ENCODE data around the gene GSE1.

The GSE1 gene

DNA sequence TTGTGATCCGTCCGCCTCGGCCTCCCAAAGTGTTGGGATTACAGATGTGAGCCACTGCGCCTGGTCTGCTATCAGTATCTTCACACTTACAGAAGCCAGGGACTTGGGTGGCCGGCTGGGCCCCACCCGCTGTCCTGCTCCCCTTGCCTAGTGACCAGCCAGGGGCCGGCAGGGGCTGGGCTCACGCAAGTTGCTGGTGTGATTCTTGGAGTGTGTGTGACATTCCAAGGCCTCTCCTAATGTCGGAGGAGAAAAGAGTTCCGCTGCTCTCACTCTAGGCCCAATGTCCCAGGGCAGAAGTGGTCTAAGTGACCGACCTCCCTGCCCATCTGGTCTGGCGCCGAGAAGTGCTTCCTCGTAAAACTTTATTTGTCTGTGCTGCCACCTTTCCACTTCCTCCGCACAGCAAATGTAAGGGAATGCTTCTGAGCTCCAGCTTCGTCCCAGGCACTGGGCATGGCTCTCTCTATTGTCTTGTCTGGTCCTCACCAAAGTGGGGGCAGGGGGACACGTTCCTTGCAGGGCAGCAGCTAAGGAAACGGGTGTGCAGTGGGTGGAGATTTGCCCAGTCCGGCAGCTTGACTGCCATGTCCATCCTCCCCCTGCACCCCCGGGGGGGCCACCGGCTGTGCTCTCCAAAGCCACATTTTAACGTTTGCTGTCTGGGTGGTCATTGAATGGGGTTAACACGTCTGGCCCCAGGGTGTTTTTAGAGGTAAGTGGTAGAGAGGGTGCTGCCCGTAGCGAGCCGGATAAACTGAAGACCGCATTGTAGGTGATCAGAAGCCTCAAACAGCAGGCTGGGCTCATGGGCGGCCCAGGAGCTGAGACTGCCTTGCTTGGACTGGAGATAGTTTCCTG is 7.8 kb upstream of the GSE1 start:
- DNase-seq (ENCODE audit: low read depth in 2 of 2) = no peak

DNA sequence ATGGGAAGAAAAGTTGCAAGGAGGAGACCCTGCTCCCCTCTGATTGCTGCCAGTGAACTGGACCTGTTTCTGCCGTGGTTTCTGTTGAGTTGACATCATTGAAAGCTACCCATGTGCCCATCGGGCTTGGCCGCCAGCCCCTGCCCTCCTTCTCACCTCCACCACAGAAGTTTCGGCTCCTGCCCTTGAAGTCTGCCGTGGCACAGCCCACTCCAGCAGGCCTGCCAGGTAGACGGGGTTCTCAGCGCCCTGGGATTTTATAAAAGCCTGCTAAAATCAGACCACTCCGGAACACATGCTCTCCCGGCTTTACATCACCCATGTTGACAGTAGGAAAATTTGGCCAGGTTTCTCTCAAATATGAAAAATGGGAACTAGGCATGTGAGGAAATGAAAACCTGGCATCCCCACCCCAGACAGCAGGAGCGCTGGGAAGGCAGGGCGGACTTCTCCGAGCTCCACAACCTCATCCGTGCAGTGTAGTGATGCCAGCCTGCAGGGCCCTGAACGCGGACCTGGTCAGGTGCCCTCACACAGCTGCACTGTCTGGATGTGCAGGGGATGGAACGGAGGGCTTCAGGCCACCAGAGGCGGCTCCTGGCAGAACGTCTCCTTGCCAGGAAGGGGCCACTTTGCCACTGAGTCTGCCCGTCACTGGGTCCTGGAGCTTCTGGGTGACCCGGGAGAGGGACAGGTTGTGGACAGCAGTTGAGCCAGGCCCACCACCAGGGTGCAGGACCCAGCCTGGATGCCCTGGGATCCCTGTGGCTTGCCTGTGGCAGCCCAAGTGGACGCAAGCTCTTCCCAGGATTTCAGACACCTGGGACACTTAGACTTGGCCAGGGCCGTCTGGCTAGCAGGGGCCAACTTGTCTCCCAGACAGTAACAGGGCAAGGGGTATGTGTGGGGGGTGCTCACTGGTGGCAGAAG is 6.9 kb upstream of the GSE1 start:
- DNase-seq (ENCODE audit: low read depth in 2 of 2) = no peak

DNA sequence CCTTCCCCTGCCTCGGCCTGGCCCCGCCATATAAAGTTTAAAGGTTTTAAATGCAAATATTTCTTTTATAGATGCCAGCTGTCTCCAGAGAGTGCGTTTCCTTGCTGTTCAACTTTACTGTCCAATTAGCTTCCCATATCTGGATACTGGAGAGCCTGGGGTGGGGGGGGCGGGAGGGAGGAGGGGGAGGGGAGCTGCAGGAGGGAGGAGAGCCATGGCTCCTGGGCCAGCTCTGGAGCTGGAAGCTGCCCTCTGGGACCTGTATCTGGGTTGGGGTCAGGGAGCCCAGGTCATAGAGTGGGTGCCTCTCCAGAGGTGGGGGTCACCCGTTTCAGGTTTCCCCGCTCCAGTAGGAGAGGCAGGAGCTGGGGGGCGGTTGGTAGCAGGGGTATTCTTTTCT is 6.2 kb upstream of the GSE1 start:
- DNase-seq (ENCODE audit: low read depth in 2 of 2) = no peak

DNA sequence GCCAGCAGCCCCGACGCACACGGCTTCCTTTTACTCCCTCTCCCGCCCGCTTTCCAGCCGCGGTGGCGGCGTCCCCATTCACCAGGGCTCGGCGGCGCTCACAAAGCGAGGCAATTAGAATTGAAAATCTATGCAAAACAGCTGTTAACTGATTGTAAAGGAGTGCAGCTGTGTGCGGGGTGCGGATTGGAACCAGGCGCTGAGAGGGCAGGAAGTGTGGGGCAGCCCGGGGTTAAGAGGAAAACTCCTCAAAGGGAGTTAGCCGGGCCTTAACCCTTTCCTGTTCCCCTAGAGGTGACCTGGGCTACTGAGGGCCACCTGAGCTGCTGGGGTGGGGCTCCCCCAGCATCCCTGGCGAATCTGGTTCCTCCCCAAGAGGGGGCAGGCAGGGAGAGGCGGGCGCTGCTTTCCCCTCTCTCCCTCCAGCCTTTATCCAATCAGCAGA is 5.8 kb upstream of the GSE1 start:
- DNase-seq (ENCODE audit: low read depth in 2 of 2) = no peak

DNA sequence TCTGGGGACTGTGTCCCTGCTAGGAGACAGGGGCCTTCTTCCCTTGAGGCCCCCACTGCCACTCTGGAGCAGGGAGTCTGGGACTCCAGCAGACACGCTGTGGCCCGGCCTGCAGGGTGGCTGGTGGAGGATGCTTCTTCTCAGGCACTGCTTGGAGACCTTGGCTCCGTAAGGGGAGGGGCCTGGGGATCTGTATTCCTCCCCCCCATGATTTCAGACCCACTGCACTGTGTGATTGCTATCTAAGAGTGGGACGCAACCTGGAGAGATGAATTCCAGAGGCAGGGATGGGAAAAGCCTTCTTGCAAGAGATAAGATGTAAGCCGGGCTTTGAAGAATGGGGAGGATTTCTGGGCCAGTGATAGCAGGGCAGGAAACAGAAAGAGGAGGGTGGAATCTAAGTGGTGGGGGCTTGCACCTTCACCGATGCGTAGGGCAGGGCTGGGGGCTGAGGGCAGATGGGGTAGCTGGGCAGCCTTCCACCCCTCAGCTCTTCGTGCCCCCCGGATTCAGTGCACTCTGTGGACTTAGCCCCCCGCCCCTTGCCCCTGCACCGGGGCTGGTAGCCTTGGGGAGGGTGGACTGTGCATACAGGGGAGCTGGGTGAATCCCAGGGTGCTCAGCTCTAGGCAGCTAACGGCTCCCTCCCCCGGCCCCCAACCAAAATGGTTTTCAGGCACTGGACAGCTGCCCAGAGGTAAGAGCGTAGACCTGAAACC is 5.2 kb upstream of the GSE1 start:
- DNase-seq (ENCODE audit: low read depth in 2 of 2) = no peak

DNA sequence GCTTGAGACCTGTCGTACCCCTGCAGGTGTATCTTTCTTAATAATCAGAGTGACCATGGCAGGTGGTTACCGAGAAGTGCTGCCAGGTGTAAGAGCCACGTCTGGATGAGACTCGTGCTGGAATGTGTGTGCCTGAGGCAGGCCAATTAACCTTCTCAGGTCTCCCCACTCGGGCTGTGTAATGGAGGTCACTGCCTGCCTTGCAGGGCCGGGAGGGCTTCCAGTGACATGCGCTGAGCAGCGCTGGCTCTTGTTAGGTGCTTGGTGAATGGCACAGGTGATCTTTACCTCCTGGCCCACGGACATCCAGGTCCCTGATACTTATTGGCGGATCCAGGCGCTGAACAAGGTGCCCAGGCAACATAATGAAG is 4.6 kb upstream of the GSE1 start:
- DNase-seq (ENCODE audit: low read depth in 2 of 2) = no peak

DNA sequence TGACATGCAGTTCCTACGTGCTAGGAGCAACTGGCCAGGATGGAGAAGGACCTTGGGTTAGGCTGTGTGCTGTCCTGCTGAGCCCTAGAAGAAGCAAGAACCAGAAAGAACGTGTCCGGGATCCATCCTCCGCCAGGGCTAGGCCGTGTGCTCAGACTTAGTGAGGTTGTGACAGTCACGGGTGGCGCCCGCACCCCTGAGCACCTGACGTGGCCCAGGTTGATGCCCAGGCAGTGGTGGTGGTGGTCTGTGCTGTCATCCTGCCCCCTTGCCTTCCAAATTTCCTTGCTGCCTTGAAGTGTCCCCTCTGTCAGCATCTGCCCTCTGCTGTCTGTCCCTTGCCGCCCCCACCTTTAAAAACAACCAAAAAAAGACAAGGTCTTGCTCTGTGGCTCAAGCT is 4.2 kb upstream of the GSE1 start:
- no peak for DNase-seq (ENCODE audit: low read depth in 2 of 2)

DNA sequence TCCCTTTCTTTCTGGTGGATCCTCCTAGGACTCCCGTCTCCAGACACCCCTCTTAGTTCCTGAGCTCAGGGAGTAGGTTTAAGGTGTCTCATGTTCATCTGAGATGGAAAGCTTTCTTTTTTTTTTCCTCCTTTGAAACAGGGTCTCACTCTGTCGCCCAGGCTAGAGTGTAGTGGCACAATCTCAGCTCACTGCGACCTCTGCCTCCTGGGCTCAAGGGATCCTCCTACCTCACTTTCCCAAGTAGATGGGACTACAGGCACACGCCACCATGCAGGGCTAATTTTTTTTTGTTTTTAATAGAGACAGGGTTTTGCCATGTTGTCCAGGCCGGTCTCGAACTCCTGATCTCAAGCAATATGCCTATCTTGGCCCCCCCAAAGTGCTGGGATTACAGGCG is 3.6 kb upstream of the GSE1 start:
- no peak for DNase-seq (ENCODE audit: low read depth in 2 of 2)

DNA sequence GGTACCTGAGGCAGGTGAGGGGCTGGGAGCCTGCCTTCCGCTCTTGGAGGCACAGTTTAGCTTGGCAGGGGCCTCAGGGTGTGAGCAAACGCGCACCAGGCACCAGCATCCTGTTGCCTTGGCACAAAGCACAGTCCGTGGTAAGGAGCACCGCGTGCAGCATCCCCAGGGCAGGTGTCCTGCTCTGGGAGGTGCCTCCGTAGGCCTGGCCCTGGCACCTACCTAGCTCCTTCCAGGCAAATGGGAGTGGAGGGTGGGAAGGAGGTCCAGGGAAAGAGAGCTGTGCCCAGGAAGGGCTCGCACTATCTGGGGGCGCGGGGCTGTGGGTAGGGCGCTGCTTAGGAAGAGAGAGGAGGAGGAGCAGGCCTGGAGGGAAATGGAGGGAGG is 3.1 kb upstream of the GSE1 start:
- no peak for DNase-seq (ENCODE audit: low read depth in 2 of 2)

DNA sequence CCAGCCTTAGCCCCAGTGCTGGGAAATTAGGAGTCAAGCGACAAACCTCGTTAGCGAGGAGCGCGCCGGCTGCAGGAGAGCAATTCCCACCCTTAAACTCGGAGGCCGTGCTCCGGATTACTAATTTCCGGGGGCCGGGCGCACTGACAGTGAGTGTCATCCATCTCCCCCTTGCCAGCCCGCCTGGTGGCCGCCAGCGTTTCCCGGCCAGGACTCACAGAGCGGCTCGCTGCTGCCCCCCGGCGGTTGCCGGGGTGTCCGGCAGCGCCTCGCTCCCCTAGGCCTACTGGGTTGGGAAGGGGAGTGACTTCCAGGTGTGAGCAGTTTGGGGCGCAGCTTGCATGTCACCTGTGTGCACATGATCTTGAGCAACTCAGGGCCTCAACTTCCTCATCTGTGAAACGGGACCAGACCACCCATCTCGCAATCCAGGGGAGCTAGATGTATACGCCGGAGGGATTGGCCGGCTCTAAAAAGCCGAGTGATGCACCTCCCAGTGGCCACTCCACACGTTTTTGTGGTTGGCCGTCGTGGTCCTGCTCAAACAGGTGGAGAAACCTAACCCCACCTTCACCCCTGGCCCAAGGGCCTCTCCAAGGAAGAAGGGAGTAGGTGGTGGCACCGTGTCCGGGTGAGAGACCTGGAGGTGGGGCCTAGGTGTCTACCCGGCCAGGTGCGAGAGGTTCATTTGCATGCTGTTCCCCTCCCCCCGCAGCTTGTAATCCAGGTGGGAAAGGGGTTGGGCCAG is 2.5 kb upstream of the GSE1 start:
- peak; percentile 73 to 84 for DNase-seq (ENCODE audit: low read depth in 2 of 2)

DNA sequence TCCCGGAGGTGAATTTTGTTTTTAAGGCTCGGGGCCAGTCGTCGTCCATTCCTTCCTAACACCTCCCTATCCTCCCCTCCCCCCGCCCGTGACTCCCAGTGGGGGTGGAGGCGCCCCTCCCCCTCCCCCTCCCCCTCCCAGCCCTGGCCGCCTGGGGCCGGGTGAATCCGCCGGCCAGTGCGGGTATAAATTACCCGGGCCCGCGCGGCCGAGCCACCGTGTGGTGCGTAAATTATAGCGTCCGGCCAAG is 2.0 kb upstream of the GSE1 start:
- no peak for DNase-seq (ENCODE audit: low read depth in 2 of 2)

DNA sequence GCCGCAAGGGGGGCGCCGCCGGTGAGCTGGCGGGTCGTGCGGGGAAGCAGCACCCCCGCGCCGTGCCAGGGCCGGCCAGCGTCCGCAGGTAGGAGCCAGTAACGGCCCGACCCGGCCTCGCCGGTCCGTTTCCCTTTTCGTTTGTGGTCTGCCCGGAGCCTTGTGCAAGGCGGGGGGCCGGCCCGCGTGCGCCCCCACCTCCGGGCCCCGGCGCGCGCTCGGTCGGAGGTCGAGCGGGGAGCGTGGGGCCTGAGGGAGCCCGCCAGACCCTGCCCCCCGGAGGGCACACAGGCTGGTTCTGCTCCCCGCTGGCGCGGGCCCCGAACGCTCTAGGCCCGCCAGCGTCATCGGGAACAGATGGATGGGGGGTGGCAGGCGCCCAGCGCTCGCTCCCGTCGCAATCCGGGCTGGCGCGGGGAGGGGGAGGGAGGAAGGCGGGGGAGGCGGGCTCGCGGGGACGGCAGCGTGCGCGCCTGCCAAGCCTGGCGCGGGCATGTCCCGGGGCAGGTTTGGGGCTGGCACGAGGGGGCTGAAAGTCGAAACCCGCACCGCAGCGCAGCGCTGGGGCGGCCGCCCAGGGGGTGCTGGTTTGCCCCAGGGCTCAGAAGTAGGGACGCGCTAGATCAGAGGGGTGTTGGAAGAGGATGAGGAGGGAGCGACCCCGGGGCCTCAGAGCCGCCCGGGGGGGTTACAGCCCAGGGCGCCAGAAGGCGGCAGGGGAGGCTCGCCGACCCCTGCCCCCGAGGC is 1.5 kb upstream of the GSE1 start:
- no peak for DNase-seq (ENCODE audit: low read depth in 2 of 2)

DNA sequence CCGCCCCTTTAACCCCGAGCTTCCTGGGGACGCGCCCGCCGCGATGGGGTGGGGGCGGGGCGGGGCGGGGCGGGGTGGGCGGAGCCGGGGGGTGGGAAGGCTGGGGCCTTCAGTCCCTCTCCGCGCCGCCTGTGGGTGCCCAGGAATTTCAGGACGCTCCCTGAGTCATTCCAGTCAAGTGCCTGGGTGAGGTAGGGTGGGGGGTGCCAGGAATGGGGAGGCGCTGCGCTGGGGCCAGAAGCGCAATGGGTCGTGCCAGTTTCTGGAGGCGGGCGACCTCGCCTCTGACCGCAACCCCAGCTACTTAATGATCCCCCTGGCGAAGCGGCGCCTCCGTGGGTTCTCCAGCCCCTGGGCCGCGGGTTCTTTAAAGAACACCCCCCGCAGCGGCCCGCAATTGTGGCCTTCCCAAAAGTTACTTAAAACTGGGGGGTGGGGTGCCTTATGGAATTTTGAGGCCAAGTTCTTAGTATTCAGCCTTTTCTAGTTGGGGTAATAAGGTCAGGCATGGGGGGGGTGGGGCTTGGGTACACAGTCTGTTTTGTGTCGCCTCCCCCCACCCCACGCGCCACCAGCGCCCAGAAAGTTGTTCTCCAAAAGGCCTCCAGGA is 826 bp upstream of the GSE1 start:
- DNase-seq (ENCODE audit: low read depth in 2 of 2) = no peak

DNA sequence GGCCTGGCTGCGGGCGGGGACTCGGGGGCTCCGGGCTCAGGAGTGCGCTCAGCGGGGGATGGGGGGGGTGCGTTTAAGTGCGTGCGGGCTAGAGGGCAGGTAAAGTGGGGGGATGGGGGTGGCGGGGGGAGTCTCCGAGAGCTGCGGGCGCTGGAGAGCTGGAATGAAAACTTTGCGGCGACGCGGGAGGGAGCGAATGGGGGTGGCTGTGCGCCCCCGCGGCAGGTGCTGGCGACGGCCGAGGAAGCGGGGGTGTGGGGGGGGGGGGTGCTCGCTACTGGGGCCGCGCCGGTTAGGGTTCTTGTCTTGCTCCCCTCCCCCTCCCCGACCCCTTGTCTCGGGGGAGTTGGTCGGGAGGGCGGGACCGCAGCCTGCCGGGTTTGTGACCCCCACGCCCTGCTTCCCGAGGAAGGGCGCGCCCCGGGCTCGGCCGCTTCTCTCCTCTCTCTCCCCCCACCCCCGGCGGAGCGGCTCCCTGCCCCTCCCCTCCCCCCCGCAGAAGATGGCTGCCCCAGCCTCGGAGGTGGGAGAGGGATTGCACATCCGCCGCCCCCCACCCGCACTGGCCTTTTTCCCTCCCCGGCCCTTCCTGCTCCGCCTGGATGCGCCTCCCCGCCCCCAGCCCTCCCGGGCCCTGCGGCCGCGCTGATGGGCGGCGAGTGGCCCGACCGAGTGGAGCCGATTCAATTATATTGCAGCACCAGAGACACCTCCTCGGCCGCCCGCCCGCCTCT is 649 bp downstream of the GSE1 start:
- no peak for DNase-seq (ENCODE audit: low read depth in 2 of 2)

DNA sequence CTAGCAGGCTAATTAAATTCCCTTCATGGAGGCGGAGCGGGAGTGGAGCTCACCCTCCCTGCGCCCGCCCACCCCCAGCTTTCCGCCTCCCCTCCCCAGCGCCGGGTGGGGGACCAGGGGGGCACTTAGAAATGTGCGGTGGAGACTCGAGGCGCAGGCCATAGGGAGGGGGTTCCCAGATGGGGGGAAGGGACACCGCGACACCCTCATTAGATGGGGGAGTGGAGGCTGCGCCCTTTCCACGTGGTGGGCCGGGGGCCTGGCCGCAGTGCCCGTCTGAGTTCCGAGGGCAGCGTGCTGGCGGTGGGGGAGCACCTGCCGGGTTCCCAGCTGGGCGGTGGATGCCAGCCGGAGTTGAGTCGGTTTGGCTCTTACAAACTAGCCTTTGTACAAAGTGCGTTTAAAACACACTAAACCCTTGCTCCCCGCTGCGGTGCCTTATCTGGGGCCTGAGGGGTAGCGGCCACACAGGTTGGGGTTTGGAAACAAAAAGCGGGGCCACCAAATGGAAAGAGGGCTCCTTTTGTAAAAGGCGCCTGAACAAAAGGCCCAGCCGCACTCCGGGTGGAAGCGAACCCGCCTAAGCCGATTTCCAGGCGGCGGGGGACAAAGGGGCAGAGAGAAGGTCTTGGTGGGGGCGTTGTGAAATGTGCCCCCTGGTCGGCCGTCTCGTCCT is 1.4 kb downstream of the GSE1 start:
- no peak for DNase-seq (ENCODE audit: low read depth in 2 of 2)

DNA sequence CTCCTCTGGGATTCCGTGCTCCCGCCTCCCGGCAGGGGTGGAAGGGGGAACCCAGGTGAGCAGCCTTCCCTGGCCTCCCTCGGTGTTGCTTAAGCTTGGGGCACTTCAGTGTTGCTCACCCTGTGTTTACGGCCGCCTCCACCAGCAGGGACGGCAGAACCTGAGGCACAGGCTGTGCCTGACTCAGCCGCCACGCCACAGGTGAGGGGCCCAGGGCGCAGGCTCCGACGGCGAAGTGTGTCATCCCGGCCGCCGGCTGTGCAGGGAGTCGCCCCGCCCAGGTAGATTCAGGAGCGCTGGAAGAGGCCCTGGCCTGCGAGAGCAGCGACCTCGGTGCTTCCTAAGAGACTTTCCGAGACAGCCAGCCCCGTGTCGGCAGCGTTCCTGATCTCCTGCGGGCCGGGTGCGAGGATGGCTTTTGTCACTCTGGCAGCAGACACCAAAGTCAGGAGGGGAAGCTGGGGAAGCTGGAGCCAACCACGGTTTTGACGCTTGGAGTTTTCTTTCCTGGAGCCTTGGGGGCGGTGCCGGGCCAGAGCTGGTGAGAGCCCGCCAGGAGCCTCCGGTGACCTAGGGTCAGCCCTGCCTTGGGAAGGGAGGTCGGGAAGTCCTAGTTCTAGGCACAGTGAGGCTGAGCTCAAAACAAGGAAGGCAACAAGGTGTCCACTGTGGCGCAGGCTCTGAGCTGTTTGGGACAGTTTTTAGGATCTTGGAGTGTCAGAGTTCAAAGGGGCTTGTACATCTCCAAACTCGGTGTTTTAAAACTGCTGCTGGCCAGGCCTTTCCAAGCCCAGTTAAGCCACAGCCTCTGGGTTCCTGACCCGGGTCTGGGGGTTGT is 2.1 kb downstream of the GSE1 start:
- peak; percentile 48 to 66 for DNase-seq (ENCODE audit: low read depth in 2 of 2)

DNA sequence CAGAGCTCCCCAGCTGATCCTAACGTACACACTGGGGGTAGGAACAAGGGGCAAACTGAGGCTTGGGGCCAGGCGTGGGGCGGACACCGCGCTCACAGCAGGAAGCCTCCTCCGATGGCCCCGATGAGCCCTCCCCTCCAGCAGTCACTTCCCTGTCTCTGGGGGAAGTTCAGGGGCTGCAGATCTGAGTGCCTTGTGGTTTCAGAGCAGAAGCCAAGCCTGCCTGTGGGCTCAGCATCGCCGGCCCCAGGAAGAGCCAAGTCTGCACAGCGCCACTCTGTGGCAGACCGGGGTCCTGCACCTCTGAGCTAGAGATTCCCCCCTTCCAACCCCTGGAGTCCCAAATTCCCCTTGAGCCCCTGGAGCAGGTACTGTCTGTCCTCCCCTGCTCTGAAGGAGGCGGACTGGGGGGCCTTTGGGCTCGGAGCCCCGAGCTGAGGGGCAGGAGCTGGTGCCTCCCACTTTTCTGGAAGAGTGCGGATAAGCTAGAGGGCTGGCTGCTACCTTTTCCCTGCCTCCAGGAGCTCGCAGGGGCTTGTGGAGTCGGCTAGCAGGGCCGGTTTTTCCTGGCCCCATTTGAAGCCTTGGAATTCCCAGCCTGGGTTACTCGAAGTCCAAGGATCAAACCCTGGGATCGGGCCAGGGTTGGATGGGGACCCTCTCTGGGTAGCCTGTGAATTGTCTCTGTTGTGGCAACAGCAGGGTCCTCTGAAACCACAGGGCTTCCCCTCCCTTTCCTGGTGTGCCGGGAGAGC is 2.9 kb downstream of the GSE1 start:
- DNase-seq (ENCODE audit: low read depth in 2 of 2) = peak; percentile 52 to 73

All from stimulated activated CD4-positive, alpha-beta T cell treated with anti-CD3 and anti-CD28 coated beads, Interleukin-15, amount 100 ng/mL, for 48 hours (primary cell).